GM19468 (cell line): ENCODE data around the gene ANK2.

ENCODE experiments used
- ATAC-seq: cut with Tn5 transposase; IDR thresholded peaks from one replicate; pipeline ENCODE4 v1.9.1; 2021; ENCODE audit warnings: mild to moderate bottlenecking, moderate library complexity, moderate number of reproducible peaks; ENCODE audit not compliant: unreplicated experiment; ENCODE audit errors: extremely low read depth

Gene ANK2

GRCh38 chr4:113145147-113145518, 95.7 kb downstream of the ANK2 start:
- ATAC-seq, result no peak

- ATAC-seq, result no peak
These were observed 96.3 kb downstream of the ANK2 start for GRCh38 chr4:113145519-113146291.

DNA sequence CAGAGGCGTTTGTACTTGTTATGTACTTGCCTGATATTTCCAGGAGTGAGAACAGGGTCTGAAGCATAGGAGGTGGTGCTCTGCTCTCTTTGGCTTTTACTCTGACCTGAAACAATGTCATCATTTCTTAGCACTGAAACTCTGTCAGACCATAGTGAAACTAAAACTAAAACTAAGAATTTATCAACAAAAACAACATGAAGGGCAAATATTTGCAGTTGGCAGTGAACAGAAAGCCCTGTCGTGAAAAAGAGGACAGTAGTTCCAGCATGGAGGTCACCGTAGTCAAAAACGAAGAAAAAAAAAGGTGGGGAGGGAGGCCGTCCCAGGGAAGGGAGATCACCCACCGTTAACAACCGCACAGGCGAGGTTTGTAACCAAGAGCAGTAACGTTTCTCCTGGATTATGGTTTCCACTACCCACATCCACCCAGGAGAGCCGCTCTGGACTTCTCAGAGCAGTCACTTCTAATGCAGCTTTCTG, 97.5 kb downstream of the ANK2 start:
- ATAC-seq, result peak; percentile 60

GRCh38 chr4:113147498-113148111, 98.2 kb downstream of the ANK2 start:
- no peak for ATAC-seq

- no peak for ATAC-seq
These were observed 99.5 kb downstream of the ANK2 start for GRCh38 chr4:113148925-113149324.

DNA sequence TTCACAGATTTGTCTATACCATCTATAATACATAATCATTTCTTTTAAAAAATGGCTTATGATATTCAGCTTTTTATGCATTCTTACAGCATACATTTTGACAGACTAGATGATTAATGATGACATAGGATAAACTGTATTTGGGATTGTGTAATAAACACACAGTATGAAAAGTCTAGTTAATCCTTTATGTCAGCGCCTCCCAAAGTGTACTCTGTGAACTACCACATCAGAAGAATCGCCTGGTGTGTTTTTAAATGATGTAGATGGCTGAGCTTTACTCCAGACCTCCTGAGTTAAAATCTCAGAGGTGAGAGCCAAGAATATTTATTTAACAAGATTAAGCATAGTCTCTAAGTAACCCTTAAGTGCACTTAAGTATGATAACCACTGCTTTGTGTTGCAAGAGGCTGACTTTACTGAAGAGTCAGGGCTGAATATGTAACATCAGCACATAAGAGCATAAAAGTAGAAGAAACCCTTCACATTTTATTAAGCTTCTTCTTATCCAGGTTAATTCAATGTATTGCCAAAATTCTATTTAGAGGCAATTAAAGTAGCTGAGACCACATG, 104.2 kb downstream of the ANK2 start:
- no peak for ATAC-seq

DNA sequence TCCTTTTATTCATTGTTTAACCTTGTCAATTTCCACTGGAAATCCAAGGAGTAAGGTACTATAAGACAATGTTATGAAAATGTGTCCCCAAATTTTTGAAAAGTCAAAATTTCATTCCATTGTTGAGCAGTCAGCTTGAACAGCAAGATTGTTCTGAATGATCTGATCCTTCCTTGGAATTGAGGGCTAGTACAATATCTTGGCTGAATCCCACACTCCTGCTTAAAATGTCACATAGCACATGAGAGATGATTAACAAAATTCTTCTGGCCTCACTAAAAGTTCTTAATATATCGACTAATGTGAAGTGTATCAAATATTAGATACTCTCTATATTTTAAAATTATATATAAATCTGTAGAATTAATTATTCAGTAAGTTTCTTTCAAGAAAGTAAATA, 104.8 kb downstream of the ANK2 start:
- no peak for ATAC-seq

- no peak for ATAC-seq
These were observed 107.8 kb downstream of the ANK2 start for GRCh38 chr4:113157086-113157857.

DNA sequence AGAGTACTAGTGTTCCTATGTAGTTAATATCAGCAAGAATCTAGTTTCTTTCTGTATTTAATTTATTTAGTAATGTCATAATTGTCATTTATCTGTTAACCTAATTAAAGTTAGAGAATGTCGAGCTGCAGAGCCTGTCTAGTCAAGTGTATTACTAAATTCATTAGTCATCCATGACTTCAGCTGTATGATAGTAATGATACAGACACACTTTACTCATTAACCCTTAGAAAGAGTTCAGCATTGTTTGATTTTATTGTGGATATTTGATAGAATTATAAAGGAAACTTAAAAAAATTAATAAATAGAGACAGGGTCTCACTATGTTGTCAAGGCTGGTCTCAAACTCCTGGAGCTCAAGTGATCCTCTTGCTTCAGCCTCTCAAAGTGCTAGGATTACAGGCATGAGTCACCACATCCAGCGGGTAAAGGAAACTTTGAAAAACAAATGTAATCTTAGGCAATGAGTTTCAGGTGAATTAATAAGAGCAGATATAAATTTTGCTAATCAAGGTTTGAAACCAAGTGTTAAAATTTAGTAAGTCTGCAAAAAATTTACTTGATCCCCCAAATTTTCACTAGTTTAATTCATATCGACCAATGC, 110.6 kb downstream of the ANK2 start:
- no peak for ATAC-seq

DNA sequence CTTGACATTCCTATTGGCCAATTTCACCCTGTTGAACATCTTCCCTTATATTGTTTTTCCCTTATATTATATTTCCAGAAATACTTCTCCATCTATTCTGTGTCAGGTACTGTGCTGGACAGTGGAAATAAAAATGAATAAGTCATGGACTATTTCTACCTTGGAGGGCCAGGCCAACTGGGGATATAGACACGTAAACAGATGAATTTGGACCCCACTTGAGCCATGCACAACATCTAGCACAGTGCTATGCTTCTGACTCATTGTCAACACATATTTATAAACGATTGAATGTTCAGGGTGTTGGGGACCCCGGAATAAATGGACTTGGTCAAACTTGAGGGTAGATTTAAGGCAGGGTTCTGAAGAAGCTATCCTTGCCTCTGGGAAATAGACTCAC, 111.1 kb downstream of the ANK2 start:
- ATAC-seq, result no peak

DNA sequence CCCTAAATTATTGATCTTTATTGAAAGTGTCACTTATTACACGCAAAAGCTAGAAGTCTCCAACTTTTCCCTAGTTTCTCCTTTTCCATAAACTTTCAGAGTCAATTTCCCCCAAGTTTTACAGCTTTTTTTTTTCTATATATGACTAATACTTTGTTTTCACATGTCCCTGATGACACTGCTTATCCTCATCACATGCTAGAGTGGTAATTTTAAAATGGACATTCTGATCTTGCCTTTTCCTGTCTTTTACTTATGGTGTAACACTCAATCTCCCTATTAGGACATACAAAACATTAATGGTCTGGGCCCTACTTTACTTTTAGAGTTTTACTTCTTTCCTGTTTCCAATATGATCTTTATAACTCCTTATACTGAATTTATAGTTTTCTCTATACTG, 112.6 kb downstream of the ANK2 start:
- ATAC-seq, result no peak

DNA sequence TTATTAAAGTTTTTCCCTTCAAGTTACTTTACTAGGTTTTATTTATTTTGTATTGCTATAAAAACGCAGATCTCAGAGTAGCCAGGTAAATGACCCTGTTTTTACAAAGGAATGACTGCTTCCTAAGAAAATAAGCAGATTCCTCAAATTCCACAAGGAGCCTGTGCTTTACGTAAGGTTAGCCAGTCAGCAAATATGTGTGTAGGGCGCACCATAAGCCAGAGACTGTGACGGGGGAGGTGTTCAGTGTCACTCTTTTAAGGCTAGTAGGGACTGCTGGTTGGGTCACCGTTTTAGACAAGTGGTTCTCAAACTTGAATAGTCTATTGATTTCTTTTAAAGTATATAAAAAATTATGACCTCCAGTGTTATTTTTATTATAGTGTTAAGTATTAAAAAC, 119.9 kb downstream of the ANK2 start:
- no peak for ATAC-seq

DNA sequence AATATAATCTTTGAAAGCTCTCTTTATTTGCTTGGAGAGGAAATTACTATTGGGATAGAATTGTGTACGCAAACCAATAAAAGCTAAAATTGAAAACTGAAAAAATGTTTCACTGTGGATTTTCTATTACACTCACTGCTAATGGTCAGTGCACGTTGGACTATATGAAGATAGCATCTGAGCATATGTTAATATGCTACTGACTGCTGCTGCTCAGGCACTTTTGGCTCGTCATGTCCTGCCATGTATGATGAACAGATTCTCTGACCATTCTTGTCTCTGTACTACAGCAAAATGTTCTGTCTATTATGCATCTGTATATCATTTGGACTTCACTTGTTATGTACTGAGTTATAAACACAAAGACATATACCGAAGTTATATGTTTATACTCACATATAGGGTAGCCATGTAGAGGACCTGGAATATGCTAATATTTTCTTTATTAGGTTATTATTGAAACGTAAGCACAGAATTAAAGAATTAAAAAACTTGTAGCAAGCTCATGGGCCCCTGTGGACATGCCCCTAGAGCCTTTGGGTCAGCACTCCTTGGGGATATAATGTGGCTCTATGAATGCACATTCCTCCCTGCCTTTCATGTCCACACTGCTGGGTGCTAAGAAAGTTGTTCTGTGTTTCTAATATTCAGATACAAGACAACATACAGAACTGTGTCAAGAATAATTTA, 120.8 kb downstream of the ANK2 start:
- ATAC-seq, result no peak

GRCh38 chr4:113170805-113171468, 121.5 kb downstream of the ANK2 start:
- no peak for ATAC-seq

DNA sequence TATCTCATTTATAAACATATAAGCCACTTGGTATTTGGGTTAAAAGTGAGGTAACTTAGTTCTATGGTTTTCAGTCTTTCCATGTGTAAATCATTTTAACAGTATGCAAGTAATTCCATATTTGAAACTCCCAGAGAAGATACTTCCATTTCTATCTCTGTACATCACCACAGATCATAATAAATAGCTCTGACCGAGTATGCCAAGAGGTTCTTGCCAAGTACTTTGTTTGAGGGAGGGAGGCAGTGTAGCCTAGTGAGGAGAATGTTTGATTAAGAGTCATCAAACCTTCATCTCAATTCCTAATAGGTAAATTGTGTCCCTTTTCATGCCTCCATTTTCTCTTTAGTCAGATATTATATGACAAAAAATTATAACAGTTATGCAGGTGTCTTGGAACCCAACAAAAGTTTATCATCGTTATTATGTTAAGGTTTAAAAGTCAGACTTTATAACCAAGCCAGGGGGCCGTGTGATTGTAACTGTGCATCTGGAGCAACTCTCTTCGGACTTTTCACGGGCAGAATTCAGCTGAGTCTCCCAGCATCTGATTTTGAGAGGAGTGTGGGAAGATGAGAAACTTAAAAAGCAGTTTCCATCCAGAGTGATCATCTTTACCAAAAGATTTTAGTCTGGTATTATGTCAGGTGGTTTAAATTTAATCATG, 123.8 kb downstream of the ANK2 start:
- no peak for ATAC-seq

- ATAC-seq, result no peak
These were observed 124.4 kb downstream of the ANK2 start for GRCh38 chr4:113173793-113174264.

GRCh38 chr4:113179091-113179490, 129.6 kb downstream of the ANK2 start:
- no peak for ATAC-seq

- no peak for ATAC-seq
These were observed 130.5 kb downstream of the ANK2 start for GRCh38 chr4:113179996-113180395.
